ENCODE data around the gene HOXB6. TPM values are rescaled to one million over a fixed set of nuclear protein-coding genes. Genes with fewer than 3 reads are reported as not detected.

Gene HOXB6
- total and polyA plus RNA-seq, 4 donors: 5.3 to 7.5 (median 5.7) TPM

- Histone ChIP-seq H3K36me3 (ENCODE audit: control insufficient read depth in 4 of 4, insufficient read depth in 4 of 4, low read length in 4 of 4) (peaks cover 0 to 22% (median 6%) of the 10 kb centered on the region in 4 donors), H3K4me1 (ENCODE audit: control insufficient read depth in 5 of 5, insufficient read depth in 5 of 5, low read length in 5 of 5) (peaks cover 0 to 84% (median 9%) of the 10 kb centered on the region in 5 donors), H3K4me3 (no peak overlapping the region), H3K27ac (ENCODE audit: low read depth in 1 of 2, low read length in 1 of 2) (peak overlapping the region in 1 of 2 donors; percentile 17), H3K9me3 (ENCODE audit: control insufficient read depth in 4 of 4, insufficient read depth in 3 of 4, low read length in 3 of 4) (no peaks in the 10 kb centered on the region), H3K9ac (ENCODE audit: insufficient read depth in 1 of 2, low read length in 2 of 2) (peak overlapping the region in 1 of 2 donors; percentile 95), H3K27me3 (ENCODE audit: control insufficient read depth in 3 of 3, insufficient read depth in 3 of 3, low read length in 2 of 3) (peaks cover 4 to 50% (median 7%) of the 10 kb centered on the region in 3 donors)
- 54 to 63% methylated on average over 14 of the region's 14 CpGs for WGBS, 2 donors
- ATAC-seq (ENCODE audit: insufficient read depth, low FRiP score): no peak
- TF ChIP-seq CTCF (IDR thresholded peaks at IDR 0.05; ENCODE audit: control extremely low read depth, extremely low read depth): no peak
- peak; percentile 77 to 97 (median 94) for DNase-seq
Measured at GRCh38 chr17:48559840-48560817, 44.7 kb downstream of the HOXB6 start.

- no peaks in the 10 kb centered on the region for H3K9me3 ChIP-seq (ENCODE audit: control insufficient read depth in 4 of 4, insufficient read depth in 3 of 4, low read length in 3 of 4)
- 53 to 77% methylated on average over 16 of the region's 16 CpGs for WGBS, 2 donors
- no peak for ATAC-seq (ENCODE audit: insufficient read depth, low FRiP score)
- peak overlapping the region in 1 of 2 donors; percentile 52 for H3K27ac ChIP-seq (ENCODE audit: low read depth in 1 of 2, low read length in 1 of 2)
- TF ChIP-seq CTCF (IDR thresholded peaks at IDR 0.05; ENCODE audit: control extremely low read depth, extremely low read depth): no peak
- H3K4me1 ChIP-seq (ENCODE audit: control insufficient read depth in 5 of 5, insufficient read depth in 5 of 5, low read length in 5 of 5): peaks cover 0 to 81% (median 9%) of the 10 kb centered on the region in 5 donors
- DNase-seq: peak; percentile 40 to 65 (median 56)
- H3K27me3 ChIP-seq (ENCODE audit: control insufficient read depth in 3 of 3, insufficient read depth in 3 of 3, low read length in 2 of 3): peaks cover 4 to 53% (median 7%) of the 10 kb centered on the region in 3 donors
- no peak overlapping the region for H3K4me3 ChIP-seq
- H3K36me3 ChIP-seq (ENCODE audit: control insufficient read depth in 4 of 4, insufficient read depth in 4 of 4, low read length in 4 of 4): peaks cover 0 to 21% (median 6%) of the 10 kb centered on the region in 4 donors
- peak overlapping the region in 1 of 2 donors; percentile 95 for H3K9ac ChIP-seq (ENCODE audit: insufficient read depth in 1 of 2, low read length in 2 of 2)
Measured at GRCh38 chr17:48559122-48559839, 45.5 kb downstream of the HOXB6 start.

- no peak for DNase-seq
- peaks cover 1 to 58% (median 7%) of the 10 kb centered on the region in 3 donors for H3K27me3 ChIP-seq (ENCODE audit: control insufficient read depth in 3 of 3, insufficient read depth in 3 of 3, low read length in 2 of 3)
- TF ChIP-seq CTCF (IDR thresholded peaks at IDR 0.05; ENCODE audit: control extremely low read depth, extremely low read depth): no peak
- peaks cover 0 to 87% (median 9%) of the 10 kb centered on the region in 5 donors for H3K4me1 ChIP-seq (ENCODE audit: control insufficient read depth in 5 of 5, insufficient read depth in 5 of 5, low read length in 5 of 5)
- peak overlapping the region in 1 of 2 donors; percentile 95 for H3K9ac ChIP-seq (ENCODE audit: insufficient read depth in 1 of 2, low read length in 2 of 2)
- ATAC-seq (ENCODE audit: insufficient read depth, low FRiP score): no peak
- WGBS, 2 donors: 65 to 70% methylated on average over 2 of the region's 2 CpGs
- H3K36me3 ChIP-seq (ENCODE audit: control insufficient read depth in 4 of 4, insufficient read depth in 4 of 4, low read length in 4 of 4): peaks cover 0 to 21% (median 6%) of the 10 kb centered on the region in 4 donors
- H3K4me3 ChIP-seq: no peak overlapping the region
- peak overlapping the region in 1 of 2 donors; percentile 52 for H3K27ac ChIP-seq (ENCODE audit: low read depth in 1 of 2, low read length in 1 of 2)
- H3K9me3 ChIP-seq (ENCODE audit: control insufficient read depth in 4 of 4, insufficient read depth in 3 of 4, low read length in 3 of 4): no peaks in the 10 kb centered on the region
Measured at GRCh38 chr17:48558831-48559121, 46.0 kb downstream of the HOXB6 start.
